ENCODE data around the gene RPUSD2.
"Not testable (repeated sequence)": the region's sequence is repeated elsewhere in the genome, so short reads cannot be mapped to it uniquely, and the experiment has no call there.

Gene RPUSD2

DNA sequence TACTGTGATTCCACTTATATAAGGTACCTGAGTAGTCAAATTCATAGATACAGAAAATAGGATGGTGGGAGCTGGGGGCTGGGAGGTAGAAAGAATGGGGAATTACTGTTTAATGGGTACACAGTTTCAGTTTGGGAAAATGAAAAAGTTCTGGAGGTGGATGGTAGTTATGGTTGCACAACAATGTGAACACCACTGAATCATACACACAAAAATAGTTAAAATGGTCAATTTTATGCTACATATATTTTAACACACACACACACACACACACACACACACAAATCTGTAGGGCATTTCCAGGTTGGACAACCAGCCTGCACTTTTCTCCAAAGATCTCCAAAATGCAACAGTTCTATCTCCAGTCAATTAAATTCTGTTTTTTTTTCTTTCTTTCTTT is 5.7 kb upstream of the RPUSD2 start:
- no peak for DNase-seq (ENCODE audit: low spot score)
- TF ChIP-seq, protein P1, sequence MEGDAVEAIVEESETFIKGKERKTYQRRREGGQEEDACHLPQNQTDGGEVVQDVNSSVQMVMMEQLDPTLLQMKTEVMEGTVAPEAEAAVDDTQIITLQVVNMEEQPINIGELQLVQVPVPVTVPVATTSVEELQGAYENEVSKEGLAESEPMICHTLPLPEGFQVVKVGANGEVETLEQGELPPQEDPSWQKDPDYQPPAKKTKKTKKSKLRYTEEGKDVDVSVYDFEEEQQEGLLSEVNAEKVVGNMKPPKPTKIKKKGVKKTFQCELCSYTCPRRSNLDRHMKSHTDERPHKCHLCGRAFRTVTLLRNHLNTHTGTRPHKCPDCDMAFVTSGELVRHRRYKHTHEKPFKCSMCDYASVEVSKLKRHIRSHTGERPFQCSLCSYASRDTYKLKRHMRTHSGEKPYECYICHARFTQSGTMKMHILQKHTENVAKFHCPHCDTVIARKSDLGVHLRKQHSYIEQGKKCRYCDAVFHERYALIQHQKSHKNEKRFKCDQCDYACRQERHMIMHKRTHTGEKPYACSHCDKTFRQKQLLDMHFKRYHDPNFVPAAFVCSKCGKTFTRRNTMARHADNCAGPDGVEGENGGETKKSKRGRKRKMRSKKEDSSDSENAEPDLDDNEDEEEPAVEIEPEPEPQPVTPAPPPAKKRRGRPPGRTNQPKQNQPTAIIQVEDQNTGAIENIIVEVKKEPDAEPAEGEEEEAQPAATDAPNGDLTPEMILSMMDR (IDR thresholded peaks at IDR 0.05; ENCODE audit: borderline replicate concordance, control extremely low read depth, extremely low read depth, insufficient read depth, missing control alignments), result no peak
- in situ Hi-C loops (cut with MboI; ENCODE audit: low sequenced_read_pairs, unreplicated experiment), result no loop called here

DNA sequence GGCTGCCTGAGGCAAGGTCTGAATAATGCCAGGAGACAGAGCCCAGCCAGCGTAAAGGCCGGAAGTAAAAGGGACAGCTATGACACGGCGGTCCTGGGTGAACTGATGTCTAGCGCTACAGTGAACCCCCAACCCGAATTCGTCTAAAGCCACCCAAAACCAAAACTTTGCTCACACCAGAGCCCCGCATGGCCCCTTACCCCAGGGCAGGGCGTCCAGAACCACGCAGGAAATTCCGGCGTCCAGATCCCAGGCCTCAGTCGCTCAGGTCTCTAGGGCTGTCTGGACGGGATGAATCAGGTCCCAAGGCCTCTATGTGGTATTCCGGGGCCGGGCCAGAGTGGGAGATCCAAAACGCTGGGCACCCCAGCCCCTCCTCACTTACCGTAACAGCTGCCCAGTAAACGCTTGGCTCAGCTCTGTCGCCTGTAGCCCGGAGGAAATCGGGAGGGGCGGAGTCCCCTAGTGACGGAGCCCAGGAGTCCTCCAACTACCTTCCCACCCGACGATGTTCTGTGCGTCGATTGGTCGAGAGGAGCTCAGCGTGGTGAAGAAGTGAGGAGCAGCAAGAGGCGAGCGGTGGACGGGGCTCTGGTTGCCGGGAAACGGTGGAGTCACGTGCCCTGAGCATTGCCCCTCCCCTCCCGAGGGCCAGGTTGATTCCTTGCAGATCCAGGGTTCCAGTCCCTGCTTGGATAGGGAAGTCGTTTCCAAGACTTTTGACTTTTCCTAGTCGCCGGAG is 4.3 kb upstream of the RPUSD2 start, which contains the start of gene CCDC32:
TSS of gene CCDC32 (minus strand) at position 452 of the 742 bp plus-strand sequence. CDS start 2,027 bp downstream, outside the sequence.
- in situ Hi-C loops (cut with MboI; ENCODE audit: low sequenced_read_pairs, unreplicated experiment), result no loop called here
- DNase-seq (ENCODE audit: low spot score), result peak; percentile 97
- TF ChIP-seq, protein P1 (IDR thresholded peaks at IDR 0.05; ENCODE audit: borderline replicate concordance, control extremely low read depth, extremely low read depth, insufficient read depth, missing control alignments), result no peak

DNA sequence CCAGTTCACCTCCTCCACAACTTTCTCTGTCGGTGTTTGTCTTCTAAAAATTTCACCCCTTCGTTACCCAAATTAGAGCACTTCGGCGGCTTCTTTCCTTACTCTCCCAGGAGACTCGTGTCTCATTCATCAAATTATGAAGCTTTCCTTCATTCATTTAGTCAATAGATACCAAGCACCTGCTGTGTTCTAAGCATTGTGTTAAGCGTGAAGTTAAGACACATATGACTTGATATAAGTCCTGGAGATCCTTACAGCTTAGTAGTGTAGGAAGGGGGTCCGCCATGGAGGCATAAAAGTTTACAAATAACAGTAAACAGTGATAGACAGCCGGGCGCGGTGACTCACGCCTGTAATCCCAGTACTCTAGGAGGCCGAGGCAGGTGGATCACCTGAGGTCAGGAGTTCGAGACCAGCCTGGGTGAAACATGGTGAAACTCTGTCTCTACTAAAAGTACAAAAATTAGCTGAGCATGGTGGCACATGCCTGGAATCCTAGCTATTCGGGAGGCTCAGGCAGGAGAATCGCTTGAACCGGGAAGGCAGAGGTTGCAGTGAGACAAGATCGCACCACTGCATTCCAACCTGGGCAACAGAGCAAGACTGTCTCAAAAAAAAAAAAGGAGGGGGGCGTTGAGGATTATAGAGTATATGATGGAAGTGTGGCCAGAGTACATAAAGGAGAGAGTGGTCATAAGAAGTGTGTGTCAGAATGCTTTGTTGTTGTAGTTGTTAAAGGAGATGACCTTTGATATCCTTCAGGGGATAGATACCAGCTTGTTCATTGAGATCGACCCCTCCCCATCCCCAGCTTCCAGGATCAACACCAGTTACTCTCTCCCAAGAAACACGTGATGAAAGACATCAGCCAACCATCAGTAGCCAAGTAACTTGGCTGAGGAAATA is 3.5 kb upstream of the RPUSD2 start:
- no peak for DNase-seq (ENCODE audit: low spot score)
- in situ Hi-C loops (cut with MboI; ENCODE audit: low sequenced_read_pairs, unreplicated experiment), result no loop called here
- TF ChIP-seq, protein P1 (IDR thresholded peaks at IDR 0.05; ENCODE audit: borderline replicate concordance, control extremely low read depth, extremely low read depth, insufficient read depth, missing control alignments), result no peak

DNA sequence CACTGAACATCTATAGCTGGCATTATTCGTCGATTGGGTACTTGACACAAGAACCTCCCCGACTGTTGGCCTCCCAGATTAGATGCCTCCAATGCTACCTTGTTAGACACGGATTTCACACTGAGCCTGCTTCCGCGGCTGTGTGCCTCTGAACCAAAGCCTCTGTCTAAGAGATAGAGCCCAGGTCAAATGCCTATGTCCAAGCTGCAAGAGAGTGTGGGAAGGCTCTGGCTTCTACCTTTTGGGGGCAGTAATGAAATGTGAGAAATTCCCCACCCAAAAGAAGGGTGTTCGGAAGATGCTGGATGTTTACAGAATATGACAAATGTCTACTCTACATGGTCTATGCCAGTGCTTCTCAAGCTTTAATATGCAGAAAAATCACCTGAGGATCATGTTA is 2.0 kb upstream of the RPUSD2 start:
- TF ChIP-seq, protein P1 (IDR thresholded peaks at IDR 0.05; ENCODE audit: borderline replicate concordance, control extremely low read depth, extremely low read depth, insufficient read depth, missing control alignments), result peak; percentile 33
- no peak for DNase-seq (ENCODE audit: low spot score)
- in situ Hi-C loops (cut with MboI; ENCODE audit: low sequenced_read_pairs, unreplicated experiment), result no loop called here

DNA sequence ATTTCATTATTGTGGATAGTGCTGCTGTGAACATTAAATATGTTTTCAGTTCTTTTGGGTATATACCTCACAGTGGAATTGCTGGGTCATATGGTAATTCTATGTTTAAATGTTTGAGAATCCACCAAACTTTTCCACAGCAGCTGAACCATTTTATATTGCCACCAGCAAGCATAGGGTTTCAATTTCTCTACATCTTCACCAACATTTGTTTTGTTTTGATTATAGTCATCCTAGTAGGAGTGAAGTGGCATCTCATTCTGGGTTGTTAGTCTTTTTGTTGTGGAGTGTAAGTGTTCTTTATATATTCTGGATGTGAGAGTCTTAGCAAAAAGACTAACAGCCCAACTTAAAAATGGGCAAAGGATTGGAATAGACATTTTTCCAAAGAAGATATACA is 6.0 kb downstream of the RPUSD2 start:
- TF ChIP-seq, protein P1 (IDR thresholded peaks at IDR 0.05; ENCODE audit: borderline replicate concordance, control extremely low read depth, extremely low read depth, insufficient read depth, missing control alignments), result no peak
- DNase-seq (ENCODE audit: low spot score), result no peak
- in situ Hi-C loops (cut with MboI; ENCODE audit: low sequenced_read_pairs, unreplicated experiment), result no loop called here

DNA sequence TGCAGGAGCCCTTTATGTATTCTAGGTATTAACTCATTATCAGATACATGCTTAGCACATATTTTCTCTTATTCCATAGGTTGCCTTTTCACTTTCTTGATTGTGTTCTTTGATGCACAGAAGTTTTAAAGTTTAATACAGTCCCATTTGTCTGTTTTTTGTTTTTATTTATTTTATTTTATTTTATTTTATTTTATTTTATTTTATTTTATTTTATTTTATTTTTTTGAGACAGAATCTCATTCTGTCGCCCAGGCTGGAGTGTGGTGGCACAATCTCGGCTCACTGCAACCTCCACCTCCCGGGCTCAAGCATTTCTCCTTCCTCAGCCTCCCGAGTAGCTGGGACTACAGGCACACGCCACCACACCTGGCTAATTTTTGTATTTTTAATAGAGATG is 7.8 kb downstream of the RPUSD2 start:
- DNase-seq (ENCODE audit: low spot score); in situ Hi-C loops (cut with MboI; ENCODE audit: low sequenced_read_pairs, unreplicated experiment): not testable (repeated sequence)

DNA sequence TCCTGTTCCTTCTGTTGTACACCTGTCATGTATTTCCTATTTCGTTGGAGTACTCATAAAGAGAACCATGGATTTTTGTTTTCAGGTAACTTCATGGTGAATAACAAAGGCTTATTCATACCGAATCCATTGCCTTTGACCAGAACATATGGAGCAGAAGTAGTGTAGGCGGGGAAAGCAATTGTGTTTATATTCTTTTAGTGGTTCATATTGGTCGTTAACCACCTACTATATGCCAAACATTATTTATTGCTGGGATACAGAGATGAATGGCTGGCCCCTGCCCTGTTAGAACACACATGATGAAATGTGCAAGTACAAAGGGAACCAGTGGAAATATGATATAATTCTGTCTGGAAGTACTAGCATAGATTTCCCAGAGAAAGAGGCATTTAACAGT is 9.8 kb downstream of the RPUSD2 start:
- DNase-seq (ENCODE audit: low spot score), result no peak
- in situ Hi-C loops (cut with MboI; ENCODE audit: low sequenced_read_pairs, unreplicated experiment), result no loop called here

DNA sequence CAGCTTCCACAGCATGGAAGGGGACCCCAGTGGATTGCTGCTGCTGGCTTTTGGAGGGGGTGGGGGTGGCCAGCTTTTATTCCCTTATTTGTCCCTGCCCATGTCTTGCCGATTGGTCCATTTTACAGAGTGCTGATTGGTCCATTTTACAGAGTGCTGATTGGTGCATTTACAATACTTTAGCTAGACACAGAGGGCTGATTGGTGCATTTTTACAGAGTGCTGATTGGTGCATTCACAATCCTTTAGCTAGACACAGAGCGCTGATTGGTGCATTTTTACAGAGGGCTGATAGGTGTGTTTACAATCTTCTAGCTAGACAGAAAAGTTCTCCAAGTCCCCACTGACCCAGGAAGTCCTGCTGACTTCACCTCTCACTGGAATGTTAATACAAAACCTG is 12.7 kb downstream of the RPUSD2 start:
- in situ Hi-C loops (cut with MboI; ENCODE audit: low sequenced_read_pairs, unreplicated experiment); DNase-seq (ENCODE audit: low spot score): not testable (repeated sequence)

More for the DNA sequence above, 9.8 kb downstream of the RPUSD2 start:
- TF ChIP-seq, protein P1 (IDR thresholded peaks at IDR 0.05; ENCODE audit: borderline replicate concordance, control extremely low read depth, extremely low read depth, insufficient read depth, missing control alignments), result no peak
